HG03060 (cell line): ENCODE measurements around the gene ZMIZ1.
A peak's percentile ranks its signal among the peaks of the same experiment; 100 is the strongest.
"Not testable (repeated sequence)": the region's sequence is repeated elsewhere in the genome, so short reads cannot be mapped to it uniquely, and the experiment has no call there.

ENCODE experiments used
- ATAC-seq: cut with Tn5 transposase; IDR thresholded peaks from one replicate; pipeline ENCODE4 v1.9.1; 2021; ENCODE audit warnings: low read depth, moderate number of reproducible peaks; ENCODE audit not compliant: unreplicated experiment

Gene ZMIZ1

GRCh38 chr10:79268742-79269141 lies 200.0 kb downstream of the ZMIZ1 start:
- ATAC-seq, result no peak

GRCh38 chr10:79269443-79269842 lies 200.7 kb downstream of the ZMIZ1 start:
- ATAC-seq, result no peak

GRCh38 chr10:79269969-79270368 lies 201.2 kb downstream of the ZMIZ1 start:
- no peak for ATAC-seq

GRCh38 chr10:79270466-79271246 lies 201.9 kb downstream of the ZMIZ1 start:
- no peak for ATAC-seq

- no peak for ATAC-seq
Measured at GRCh38 chr10:79272353-79272752, 203.6 kb downstream of the ZMIZ1 start.

GRCh38 chr10:79273604-79274003 lies 204.8 kb downstream of the ZMIZ1 start:
- no peak for ATAC-seq

- no peak for ATAC-seq
Measured at GRCh38 chr10:79274279-79275104, 205.7 kb downstream of the ZMIZ1 start.

GRCh38 chr10:79275105-79275430 lies 206.3 kb downstream of the ZMIZ1 start:
- ATAC-seq, result no peak

- no peak for ATAC-seq
Measured at GRCh38 chr10:79275431-79275851, 206.7 kb downstream of the ZMIZ1 start.

- no peak for ATAC-seq
Measured at GRCh38 chr10:79277579-79278269, 209.0 kb downstream of the ZMIZ1 start.

GRCh38 chr10:79279047-79279446 lies 210.3 kb downstream of the ZMIZ1 start:
- not testable (repeated sequence) for ATAC-seq

GRCh38 chr10:79280956-79281355 lies 212.2 kb downstream of the ZMIZ1 start:
- no peak for ATAC-seq

GRCh38 chr10:79282388-79282787 lies 213.6 kb downstream of the ZMIZ1 start:
- no peak for ATAC-seq

- no peak for ATAC-seq
Measured at GRCh38 chr10:79283616-79284015, 214.8 kb downstream of the ZMIZ1 start.

- ATAC-seq, result no peak
Measured at GRCh38 chr10:79284158-79284871, 215.5 kb downstream of the ZMIZ1 start.

- peak; percentile 63 for ATAC-seq
Measured at GRCh38 chr10:79285315-79286197, 216.8 kb downstream of the ZMIZ1 start.

- ATAC-seq, result peak; percentile 79
Measured at GRCh38 chr10:79286318-79286951, 217.7 kb downstream of the ZMIZ1 start.

GRCh38 chr10:79287973-79288723 lies 219.4 kb downstream of the ZMIZ1 start:
- no peak for ATAC-seq
